ENCODE measurements around the gene ITGA5.

ITGA5 gene

GRCh38 chr12:54455760-54456469 is 36.8 kb upstream of the ITGA5 start:
- TF ChIP-seq CTCF (IDR thresholded peaks at IDR 0.05; ENCODE audit: low read depth, low read length) = no peak
- no peak for DNase-seq (ENCODE audit: low read depth in 2 of 2)
- no peak overlapping the region for H3K4me3 ChIP-seq (replicated peaks in 1 of 2; ENCODE audit: low read depth in 2 of 2, low read length in 2 of 2)

GRCh38 chr12:54452628-54453027 is 33.6 kb upstream of the ITGA5 start:
- DNase-seq (ENCODE audit: low read depth in 2 of 2) = no peak
- no peak for TF ChIP-seq CTCF (IDR thresholded peaks at IDR 0.05; ENCODE audit: low read depth, low read length)
- H3K4me3 ChIP-seq (replicated peaks in 1 of 2; ENCODE audit: low read depth in 2 of 2, low read length in 2 of 2) = no peak overlapping the region

- DNase-seq (ENCODE audit: low read depth in 2 of 2) = no peak
- no peak for TF ChIP-seq CTCF (IDR thresholded peaks at IDR 0.05; ENCODE audit: low read depth, low read length)
- no peak overlapping the region for H3K4me3 ChIP-seq (replicated peaks in 1 of 2; ENCODE audit: low read depth in 2 of 2, low read length in 2 of 2)
Measured at GRCh38 chr12:54448344-54448743, 29.3 kb upstream of the ITGA5 start.

GRCh38 chr12:54447917-54448316 is 28.9 kb upstream of the ITGA5 start:
- no peak overlapping the region for H3K4me3 ChIP-seq (replicated peaks in 1 of 2; ENCODE audit: low read depth in 2 of 2, low read length in 2 of 2)
- DNase-seq (ENCODE audit: low read depth in 2 of 2) = no peak
- TF ChIP-seq CTCF (IDR thresholded peaks at IDR 0.05; ENCODE audit: low read depth, low read length) = no peak

- no peak for TF ChIP-seq CTCF (IDR thresholded peaks at IDR 0.05; ENCODE audit: low read depth, low read length)
- H3K4me3 ChIP-seq (replicated peaks in 1 of 2; ENCODE audit: low read depth in 2 of 2, low read length in 2 of 2) = no peak overlapping the region
- no peak for DNase-seq (ENCODE audit: low read depth in 2 of 2)
Measured at GRCh38 chr12:54444206-54444605, 25.1 kb upstream of the ITGA5 start.

- H3K4me3 ChIP-seq (replicated peaks in 1 of 2; ENCODE audit: low read depth in 2 of 2, low read length in 2 of 2) = no peak overlapping the region
- no peak for TF ChIP-seq CTCF (IDR thresholded peaks at IDR 0.05; ENCODE audit: low read depth, low read length)
- DNase-seq (ENCODE audit: low read depth in 2 of 2) = no peak
Measured at GRCh38 chr12:54443446-54443845, 24.4 kb upstream of the ITGA5 start.

GRCh38 chr12:54442961-54443360 is 23.9 kb upstream of the ITGA5 start:
- DNase-seq (ENCODE audit: low read depth in 2 of 2) = no peak
- no peak for TF ChIP-seq CTCF (IDR thresholded peaks at IDR 0.05; ENCODE audit: low read depth, low read length)
- H3K4me3 ChIP-seq (replicated peaks in 1 of 2; ENCODE audit: low read depth in 2 of 2, low read length in 2 of 2) = no peak overlapping the region
